Upper lobe of left lung (tissue), 4 donors: Measurements from ENCODE around the gene PIGL.

ENCODE experiments used
- POLR2A ChIP-seq, 4 donors: fragments of 450-650 bp; IDR thresholded peaks; one replicate each; pipeline ENCODE4 v1.5.1; 2016 to 2017; ENCODE audit warnings: antibody characterized with exemption in 4 of 4, mild to moderate bottlenecking in 2 of 4
- TF ChIP-seq, protein P1 (sequence below), 6 experiments: fragments of 450-650 bp in 4 of 6; fragments of 200-600 bp in 2 of 6; sonication (generic) in 2 of 6; IDR thresholded peaks; one replicate each; pipeline ENCODE4 v1.5.1; 2016 to 2019; ENCODE audit warnings: antibody characterized with exemption in 6 of 6

DNA sequence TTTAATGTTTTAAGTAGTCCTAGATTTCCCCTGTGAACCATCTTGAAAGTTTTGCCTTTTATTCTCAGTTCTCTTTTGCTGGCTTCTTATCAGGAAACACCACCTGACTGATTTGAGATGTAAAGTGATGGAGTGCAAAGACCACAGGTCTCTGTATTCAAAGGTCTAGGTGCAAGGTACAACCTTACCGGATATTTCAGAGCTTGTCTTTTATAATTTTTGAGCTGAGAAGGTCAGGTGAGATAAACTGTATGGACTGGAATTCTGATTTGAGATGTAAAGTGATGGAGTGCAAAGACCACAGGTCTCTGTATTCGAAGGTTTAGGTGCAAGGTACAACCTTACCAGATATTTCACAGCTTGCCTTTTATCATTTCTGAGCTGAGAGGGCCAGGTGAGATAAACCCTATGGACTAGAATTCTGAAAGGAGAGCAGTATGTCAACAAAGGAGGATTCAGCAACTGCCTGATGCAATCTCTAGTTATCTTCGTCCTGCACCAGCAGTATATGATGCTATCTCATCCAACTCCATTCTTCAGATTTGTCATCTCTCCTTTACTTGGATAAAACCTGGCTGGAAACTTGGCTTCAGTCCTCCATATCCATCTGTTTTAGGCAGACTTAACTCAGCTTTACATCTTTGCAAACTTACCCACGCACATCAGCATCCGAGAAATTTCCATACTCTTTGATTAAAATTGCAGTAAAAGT, 72.0 kb downstream of the PIGL start:
- TF ChIP-seq POLR2A (IDR thresholded peaks at IDR 0.05): no peak
- TF ChIP-seq, protein P1, sequence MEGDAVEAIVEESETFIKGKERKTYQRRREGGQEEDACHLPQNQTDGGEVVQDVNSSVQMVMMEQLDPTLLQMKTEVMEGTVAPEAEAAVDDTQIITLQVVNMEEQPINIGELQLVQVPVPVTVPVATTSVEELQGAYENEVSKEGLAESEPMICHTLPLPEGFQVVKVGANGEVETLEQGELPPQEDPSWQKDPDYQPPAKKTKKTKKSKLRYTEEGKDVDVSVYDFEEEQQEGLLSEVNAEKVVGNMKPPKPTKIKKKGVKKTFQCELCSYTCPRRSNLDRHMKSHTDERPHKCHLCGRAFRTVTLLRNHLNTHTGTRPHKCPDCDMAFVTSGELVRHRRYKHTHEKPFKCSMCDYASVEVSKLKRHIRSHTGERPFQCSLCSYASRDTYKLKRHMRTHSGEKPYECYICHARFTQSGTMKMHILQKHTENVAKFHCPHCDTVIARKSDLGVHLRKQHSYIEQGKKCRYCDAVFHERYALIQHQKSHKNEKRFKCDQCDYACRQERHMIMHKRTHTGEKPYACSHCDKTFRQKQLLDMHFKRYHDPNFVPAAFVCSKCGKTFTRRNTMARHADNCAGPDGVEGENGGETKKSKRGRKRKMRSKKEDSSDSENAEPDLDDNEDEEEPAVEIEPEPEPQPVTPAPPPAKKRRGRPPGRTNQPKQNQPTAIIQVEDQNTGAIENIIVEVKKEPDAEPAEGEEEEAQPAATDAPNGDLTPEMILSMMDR (IDR thresholded peaks at IDR 0.05): no peak
